SU-DHL-6 (cell line): ENCODE data around the gene PDE4D.

Experiments used
- EZH2phosphoT487 ChIP-seq: fragments of 200-600 bp; sonication (generic), shearing (Covaris generic); conservative IDR thresholded peaks from 2 replicates; pipeline ENCODE4 v1.6.1; 2018; ENCODE audit warnings: mild to moderate bottlenecking, antibody characterized with exemption, low read length, moderate library complexity, mixed read lengths
- TF ChIP-seq, protein P1 (sequence below): fragments of 200-600 bp; sonication (generic); IDR thresholded peaks from one replicate; pipeline ENCODE4 v1.5.1; 2017; ENCODE audit warnings: antibody characterized with exemption, mild to moderate bottlenecking, low read length, moderate library complexity; ENCODE audit not compliant: insufficient read depth, poor library complexity, severe bottlenecking

DNA sequence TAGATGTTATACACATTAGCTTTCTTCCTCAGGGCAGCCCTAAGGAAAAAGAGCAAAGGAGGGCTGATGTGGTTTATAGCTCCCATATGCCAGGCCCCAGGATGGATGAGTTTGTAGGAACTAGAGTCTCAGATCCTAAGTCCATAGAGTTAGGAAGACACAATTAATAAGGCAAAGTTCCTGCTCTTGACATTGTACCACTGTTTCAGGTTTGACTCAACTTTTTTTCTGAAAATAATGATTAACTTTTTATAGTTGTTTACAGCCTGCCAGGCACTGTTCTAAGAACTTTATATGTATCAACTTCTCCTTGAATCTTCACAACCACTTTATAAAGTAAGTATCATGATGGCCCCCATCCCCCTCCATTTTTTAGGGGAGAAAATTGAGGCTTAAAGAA, 339.5 kb downstream of the PDE4D start:
- TF ChIP-seq, protein P1, sequence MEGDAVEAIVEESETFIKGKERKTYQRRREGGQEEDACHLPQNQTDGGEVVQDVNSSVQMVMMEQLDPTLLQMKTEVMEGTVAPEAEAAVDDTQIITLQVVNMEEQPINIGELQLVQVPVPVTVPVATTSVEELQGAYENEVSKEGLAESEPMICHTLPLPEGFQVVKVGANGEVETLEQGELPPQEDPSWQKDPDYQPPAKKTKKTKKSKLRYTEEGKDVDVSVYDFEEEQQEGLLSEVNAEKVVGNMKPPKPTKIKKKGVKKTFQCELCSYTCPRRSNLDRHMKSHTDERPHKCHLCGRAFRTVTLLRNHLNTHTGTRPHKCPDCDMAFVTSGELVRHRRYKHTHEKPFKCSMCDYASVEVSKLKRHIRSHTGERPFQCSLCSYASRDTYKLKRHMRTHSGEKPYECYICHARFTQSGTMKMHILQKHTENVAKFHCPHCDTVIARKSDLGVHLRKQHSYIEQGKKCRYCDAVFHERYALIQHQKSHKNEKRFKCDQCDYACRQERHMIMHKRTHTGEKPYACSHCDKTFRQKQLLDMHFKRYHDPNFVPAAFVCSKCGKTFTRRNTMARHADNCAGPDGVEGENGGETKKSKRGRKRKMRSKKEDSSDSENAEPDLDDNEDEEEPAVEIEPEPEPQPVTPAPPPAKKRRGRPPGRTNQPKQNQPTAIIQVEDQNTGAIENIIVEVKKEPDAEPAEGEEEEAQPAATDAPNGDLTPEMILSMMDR = no peak
- no peak for TF ChIP-seq EZH2phosphoT487
